GM18499 (cell line): ENCODE data around the gene TRPM2.
"Not testable (repeated sequence)": the region's sequence is repeated elsewhere in the genome, so short reads cannot be mapped to it uniquely, and the experiment has no call there.

Experiments
- ATAC-seq: cut with Tn5 transposase; IDR thresholded peaks from one replicate; pipeline ENCODE4 v1.9.1; 2021; ENCODE audit warnings: moderate number of reproducible peaks; ENCODE audit not compliant: insufficient read depth, unreplicated experiment

TRPM2 gene

DNA sequence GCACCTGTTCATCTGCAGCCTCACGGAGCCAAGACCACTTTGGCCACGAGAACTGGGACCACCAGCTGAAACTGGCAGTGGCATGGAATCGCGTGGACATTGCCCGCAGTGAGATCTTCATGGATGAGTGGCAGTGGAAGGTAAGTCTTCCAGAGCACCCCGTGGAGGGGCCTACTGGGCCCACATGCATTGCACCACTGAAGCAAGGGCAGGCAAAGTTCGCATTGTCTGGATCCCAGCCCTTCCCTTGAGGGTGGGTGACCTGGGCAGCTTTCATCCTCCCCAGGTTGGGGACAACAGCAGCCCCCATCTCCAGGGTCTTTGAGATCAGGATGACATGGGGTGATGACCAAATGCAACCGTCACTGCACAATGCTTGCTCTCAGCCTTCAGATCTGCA, 37.5 kb downstream of the TRPM2 start:
- no peak for ATAC-seq

DNA sequence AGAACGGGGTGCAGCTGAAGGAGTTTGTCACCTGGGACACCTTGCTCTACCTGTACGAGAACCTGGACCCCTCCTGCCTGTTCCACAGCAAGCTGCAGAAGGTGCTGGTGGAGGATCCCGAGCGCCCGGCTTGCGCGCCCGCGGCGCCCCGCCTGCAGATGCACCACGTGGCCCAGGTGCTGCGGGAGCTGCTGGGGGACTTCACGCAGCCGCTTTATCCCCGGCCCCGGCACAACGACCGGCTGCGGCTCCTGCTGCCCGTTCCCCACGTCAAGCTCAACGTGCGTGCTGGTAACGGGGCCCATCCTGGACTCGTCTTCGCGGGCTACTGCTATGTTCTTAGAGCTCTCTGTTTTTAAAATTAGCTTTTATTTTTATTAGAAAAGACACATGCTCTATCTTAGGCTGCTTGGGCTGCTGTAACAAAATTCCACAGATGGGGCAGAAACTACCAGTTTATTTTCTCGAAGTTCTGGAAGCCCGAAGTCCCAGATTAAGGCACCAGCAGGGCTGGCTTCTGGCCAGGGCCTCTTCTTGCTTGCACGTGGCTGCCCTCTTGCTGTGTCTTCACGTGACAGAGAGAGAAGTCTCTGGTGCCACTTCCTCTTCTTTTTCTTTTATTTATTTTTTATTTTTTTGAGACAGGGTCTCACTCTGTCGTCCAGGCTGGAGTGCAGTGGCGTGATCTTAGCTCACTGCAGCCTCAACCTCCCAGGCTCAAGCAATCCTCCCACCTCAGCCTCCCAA, 38.1 kb downstream of the TRPM2 start:
- ATAC-seq = no peak

DNA sequence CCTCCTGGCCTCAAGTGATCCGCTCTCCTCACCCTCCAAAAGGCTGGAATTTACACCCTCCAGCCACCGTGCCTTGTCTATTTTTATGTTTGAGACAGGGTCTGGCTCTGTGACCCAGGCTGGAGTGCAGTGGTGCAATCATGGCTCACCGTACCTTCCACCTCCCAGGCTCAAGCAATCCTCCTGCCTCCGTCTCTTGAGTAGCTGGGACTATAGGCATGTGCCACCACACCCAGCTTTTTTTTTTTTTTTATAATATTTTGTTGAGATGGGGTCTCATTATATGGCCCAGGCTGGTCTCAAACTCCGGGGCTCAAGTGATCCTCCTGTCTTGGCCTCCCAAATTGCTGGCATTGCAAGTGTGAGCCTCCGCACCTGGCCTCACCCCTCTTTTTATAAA, 38.8 kb downstream of the TRPM2 start:
- ATAC-seq = no peak

DNA sequence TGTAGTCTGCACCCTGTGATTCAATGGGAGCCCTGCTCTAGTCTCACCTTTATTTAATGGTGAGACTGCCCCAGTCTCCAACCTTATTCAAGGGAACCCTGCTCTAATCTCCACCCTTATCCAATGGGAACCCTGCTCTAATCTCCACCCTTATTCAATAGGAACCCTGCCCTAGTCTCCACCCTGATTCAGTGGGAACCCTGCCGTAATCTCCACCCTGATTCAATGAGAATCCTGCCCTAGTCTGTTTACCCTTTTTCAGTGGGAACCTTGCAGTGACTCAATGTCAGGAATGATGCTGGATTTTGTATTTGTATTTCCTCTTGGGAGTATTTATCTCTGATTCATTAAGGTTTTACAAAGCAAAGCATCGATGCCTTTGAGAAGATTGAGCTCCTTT, 39.5 kb downstream of the TRPM2 start:
- ATAC-seq = no peak

DNA sequence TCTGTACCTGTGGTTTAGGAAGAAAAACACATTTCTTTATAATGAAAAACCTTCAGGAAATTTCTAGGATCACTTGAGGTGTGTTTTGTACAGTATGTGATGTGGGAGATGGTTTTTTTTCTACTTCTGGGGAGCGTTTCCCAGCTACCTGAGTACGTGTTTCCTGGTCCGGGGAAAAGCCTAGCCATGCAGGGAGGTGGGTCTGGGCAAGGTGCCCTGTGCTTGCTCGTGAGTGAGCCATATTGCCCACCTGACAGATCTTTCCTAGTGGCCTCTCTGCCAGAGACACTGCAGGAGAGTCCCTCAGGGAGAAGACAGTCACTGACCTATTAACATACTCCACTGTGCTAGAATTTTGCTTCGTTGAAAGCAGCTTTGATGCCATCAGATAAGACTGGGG, 41.3 kb downstream of the TRPM2 start:
- ATAC-seq = no peak

DNA sequence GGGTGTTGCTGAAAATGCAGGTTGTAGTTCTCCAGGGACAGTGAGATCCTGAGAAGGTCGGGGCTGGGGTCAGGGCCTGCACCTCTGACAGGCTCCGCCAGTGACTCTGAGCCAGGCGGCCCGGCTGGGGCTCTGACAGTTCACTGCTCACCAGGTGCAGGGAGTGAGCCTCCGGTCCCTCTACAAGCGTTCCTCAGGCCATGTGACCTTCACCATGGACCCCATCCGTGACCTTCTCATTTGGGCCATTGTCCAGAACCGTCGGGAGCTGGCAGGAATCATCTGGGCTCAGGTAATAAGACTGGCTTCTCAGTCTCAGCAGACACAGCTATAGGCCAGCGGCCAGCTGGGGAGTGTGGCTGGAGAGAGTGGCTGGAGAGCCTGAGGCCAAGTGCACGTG, 41.8 kb downstream of the TRPM2 start:
- ATAC-seq = no peak

DNA sequence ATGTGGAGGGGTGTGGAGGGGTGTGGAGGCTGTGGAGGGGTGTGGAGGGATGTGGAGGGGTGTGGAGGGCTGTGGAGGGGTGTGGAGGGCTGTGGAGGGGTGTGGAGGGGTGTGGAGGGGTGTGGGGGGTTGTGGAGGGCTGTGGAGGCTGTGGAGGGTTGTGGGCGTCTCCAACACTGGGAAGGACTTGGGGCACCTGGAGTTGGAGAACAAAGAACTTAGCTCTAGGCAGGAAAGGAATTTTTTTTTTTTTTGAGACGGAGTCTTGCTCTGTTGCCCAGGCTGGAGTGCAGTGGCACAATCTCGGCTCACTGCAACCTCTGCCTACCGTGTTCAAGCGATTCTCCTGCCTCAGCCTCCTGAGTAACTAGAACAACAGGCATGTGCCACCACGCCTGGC, 43.4 kb downstream of the TRPM2 start:
- ATAC-seq = not testable (repeated sequence)

DNA sequence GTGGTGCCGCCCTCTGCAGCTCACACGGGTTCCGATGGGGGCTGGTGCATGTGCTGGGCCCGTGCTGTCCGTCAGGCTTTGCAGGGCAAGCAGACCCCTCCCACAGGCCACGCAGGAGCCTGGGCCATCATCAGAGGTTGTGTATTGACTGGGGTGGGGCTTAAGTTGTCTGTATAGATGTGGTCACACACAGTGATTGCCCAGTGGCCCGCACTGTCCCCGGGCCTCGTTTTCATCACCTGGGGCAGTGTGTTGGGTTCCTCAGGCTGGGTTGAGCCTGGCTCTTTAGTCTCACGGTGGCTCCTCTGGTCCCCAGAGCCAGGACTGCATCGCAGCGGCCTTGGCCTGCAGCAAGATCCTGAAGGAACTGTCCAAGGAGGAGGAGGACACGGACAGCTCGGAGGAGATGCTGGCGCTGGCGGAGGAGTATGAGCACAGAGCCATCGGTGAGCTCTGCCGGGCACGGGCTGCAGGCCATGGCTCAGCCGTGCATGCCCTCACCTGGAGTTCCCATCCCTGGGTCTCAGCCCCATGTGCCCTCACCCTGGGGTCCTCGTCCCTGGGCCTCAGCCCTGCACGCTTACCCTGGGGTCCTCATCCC, 44.1 kb downstream of the TRPM2 start:
- no peak for ATAC-seq

DNA sequence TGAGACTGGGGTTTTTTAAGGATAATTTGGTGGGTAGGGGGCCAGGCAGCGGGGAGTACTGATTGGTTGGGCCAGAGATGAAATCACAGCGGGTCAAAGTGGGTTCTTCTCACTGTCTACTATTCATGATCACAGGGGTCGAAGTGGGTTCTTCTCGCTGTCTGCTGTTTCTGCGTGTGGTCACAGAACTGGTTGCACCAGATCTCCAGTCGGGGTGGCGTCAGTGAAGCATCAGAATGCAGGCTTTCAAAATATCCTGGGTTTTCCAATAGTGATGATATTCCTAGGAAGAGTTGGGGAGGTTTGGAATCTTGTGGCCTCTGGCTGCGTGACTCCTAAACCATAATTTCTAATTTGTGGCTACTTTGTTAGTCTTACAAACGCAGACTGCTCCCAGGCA, 45.1 kb downstream of the TRPM2 start:
- no peak for ATAC-seq

DNA sequence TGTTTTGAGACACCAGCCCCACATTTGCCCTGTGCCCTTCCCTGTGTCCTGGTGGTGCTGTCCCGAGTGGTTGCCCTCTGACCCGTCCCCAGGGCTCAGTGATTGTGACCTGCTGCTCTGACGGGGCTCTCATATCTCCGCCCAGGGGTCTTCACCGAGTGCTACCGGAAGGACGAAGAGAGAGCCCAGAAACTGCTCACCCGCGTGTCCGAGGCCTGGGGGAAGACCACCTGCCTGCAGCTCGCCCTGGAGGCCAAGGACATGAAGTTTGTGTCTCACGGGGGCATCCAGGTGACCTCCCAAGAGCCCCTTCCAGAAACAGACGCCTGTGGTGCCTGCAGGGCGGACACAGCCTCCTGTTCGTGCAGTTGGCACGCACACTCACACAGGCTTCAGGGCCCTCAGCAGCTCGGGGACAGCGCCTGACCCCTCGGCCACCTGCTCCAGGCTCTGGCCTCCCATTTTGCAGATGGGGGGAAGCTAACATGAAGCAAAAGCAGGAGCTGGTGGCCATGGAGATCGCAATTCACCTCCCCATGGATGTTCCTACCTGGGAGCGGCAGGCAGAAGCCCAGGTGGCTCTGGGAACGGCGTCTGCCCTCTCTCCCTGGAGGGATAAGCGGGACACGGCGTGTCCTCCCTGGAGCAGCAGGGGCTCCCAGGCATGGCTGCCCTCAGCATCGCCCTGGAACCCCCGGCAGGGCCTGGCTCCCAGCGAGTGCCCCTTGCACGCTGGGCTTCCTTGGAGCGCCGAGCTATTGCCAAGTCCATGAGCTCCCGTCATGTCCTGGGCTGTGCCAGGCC, 45.9 kb downstream of the TRPM2 start:
- ATAC-seq = no peak

DNA sequence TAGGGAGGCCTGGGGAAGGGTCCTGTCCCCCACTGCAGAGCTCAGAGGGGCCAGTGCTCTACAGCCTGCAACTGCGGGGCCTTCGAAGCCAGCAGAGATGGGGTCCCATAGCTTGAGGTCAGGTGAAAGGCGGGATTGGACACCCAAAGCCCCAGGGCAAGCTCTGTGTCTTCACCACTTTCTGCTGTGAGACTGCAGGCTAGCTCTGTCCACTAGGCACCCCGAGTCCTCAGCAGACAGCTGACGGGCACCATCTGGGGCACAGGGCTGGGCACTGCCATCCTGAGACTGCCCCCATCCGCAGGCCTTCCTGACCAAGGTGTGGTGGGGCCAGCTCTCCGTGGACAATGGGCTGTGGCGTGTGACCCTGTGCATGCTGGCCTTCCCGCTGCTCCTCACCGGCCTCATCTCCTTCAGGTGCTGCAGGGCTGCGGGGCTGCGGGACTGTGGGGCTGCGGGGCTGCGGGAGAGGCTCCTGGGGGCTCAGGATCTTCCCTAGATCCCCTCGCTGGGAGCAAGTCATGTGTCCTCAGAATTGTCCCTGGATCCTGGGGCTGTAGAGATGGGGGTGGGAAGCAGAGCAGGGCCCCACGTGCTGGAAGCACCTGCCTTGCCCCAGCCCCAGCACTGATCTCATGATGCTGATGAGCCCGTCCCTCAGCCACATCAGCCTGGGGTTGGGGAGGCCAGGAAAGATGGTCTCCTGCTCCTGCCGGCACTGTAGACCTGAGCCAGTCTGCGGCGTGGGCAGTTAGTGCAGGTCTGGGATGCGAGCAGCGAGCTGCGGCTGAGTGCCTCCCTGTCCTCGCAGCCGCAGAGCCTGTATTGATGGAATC, 46.8 kb downstream of the TRPM2 start:
- ATAC-seq = no peak

DNA sequence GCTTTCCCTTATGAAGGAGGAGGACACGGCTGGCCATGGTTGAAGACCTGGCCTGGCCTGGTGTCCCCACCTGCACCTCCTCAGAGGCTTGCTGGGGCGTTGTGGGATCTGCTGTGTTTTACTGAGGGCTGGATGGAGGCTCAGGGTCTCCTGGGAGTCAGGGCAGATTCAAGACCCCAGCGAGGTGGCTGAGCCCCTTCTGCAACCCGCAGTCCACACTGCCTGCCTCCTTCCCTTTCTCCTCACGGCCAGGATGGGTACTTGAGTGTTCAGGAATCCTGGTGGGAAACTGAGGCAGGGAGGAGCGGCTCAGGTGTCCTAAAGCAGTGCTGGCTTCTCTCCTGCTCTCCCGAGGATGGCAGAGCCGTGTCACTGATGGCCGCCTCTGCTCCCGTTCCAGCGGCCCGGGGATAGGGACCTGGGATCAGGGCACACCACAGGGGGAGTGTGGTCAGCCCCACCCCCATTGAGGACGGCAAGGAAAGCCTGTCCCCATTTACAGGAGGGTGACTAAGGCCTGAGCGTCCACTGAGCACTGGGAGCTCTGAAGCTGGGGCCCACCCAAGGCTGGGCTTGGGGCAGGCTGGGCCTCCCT, 47.5 kb downstream of the TRPM2 start:
- no peak for ATAC-seq

DNA sequence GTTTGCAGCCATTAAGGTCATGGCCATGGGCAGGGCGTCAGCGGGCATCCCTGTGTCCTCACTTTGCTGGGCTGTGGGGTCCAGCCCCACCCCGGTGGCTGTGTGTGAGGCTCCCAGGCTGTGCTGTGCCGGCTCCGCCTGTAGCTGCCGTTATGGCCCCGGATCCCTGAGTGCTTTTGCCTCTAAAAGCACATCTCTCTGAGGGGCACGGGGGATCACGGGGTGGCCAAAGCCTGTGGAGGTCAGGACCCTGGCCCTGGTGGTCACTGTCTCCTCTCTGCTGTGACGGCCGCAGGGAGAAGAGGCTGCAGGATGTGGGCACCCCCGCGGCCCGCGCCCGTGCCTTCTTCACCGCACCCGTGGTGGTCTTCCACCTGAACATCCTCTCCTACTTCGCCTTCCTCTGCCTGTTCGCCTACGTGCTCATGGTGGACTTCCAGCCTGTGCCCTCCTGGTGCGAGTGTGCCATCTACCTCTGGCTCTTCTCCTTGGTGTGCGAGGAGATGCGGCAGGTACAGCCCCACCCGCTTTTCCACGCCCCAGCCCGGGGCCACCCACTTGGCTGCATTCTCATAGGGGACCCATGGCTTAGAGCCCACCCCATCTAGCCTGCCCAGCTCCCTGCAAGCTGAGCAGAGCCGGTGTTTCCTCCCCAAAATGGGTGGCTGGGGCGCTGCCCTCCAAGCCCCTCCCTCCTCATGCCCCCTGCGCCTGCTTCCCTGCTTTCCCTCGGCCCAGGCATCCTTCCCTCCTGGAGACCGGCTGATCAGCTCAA, 48.2 kb downstream of the TRPM2 start:
- ATAC-seq = no peak

DNA sequence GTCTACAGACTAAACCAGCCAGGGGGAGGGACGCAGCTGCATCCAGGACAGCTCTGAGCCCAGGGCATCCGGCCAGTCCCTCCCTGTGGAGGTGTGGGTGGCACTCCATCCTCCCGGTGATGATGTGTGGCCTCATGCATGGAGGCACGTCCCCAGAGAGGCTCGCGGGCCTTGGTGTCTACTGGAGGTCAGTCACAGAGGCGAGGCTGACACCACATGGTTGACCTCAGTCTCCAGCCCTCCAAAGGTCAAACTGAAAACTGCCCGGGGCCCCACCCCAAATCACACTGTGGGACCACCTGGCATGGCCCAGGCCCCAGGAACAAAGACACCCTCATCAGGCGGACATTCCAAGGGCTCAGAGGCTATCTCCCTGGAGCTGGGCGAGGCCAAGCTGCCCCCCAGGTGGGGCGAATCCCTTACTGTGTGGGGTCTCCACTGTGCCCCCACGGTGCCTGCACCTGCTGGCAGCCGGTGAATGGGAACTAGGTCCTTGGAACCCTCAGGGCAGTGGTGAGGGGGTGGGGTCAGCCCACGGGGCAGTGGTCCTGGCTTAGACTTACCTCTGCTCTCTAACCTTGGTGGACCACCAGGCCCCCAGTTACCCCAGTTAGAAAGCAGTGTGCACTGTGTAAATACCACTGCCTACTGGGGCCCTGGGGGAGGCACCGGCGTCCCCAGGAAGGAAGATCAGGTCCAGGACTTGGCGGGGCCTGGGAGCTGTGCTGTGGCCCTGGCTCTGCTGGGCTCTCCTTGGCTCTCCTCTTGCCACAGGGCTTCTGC, 49.1 kb downstream of the TRPM2 start:
- ATAC-seq = no peak

DNA sequence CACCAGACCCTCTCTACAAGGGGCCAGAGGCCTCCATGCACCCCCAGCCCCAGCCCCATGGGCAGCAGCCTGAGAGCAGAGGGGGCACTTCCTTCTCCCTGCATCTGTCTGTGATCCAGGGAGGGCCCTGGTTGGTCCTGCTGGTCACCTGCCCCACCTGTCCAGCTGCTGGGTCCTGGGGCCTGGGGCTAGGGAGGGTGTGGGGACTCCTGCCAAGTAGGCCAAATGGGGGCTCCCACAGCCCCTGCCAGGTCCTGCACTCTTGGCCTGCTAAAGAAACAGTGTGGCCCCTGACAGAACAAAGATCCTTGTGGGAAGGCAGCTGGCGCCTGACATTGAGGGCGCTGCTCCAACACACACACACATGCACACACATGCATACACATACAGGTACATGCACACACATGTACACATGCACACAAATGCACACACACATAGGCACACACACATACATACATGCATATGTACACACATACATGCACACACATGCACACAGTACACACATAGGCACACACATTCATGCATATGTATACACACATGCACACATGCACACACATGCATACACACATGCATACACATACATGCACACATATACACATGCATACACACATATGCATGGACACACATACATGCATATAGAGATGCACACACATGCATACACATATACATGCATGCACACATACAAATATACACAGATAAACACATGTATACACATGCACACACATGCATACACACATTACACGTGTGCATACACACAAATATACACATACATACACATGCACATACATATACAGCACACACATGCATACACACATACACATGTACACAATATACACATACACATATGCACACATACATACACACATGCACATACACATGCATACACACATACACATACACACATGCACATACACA, 49.9 kb downstream of the TRPM2 start:
- no peak for ATAC-seq

DNA sequence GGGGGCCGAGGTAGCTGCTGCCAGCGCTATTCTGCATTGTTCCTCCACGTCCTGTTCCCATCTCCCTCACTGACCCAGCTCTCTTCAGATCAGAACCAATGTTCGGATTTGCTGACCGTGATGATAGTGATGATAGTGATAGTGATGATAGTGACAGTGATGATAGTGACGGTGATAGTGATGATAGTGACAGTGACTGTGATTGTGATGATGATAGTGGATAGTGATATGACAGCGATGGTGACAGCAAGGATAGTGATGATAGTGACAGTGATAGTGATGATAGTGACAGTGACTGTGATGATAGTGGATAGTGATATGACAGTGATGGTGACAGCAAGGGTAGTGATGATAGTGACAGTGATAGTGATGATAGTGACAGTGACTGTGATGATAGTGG, 51.1 kb downstream of the TRPM2 start:
- not testable (repeated sequence) for ATAC-seq

DNA sequence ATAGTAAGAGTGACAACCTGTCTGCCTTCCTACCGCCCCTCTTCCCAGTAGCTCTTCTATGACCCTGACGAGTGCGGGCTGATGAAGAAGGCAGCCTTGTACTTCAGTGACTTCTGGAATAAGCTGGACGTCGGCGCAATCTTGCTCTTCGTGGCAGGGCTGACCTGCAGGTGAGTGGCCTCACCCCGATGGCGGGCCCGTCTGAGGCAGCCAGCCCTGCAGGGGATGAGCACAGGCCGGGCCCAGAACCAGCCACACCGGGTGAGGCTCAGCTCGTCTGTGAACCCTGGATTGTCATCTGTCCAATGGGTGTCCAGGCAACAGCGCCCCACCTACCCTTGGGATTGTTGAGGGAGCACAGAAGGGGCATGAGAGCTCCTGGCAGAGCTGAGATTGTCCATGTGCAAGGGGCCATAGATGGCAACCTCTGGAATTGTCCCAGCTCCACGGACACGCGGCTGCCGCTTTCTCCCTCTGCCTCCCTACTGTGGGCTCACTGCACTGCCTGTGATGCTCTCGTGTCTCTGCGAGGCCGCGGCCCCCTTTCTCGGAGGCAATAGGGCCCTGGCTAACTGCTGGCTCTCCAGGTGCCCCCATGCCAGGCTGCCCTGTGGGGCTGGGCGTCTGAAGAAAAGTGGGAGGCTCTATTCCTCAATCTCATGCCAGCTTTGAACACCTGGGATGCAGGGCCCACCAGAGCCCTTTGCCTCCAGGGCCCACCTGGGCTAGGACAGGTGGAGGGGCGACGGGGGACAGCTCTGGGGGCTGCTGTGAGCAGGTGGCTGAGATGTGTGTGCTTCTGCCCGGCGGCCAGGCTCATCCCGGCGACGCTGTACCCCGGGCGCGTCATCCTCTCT, 51.9 kb downstream of the TRPM2 start:
- ATAC-seq = no peak
